GOT3 (cell line): ENCODE data around the gene B3GNT3.

ENCODE experiments used
- DNase-seq: peaks from one replicate; lab custom pipeline; 2025; ENCODE audit warnings: mixed read lengths; lab: John Stamatoyannopoulos, UW

B3GNT3 gene, protein sequence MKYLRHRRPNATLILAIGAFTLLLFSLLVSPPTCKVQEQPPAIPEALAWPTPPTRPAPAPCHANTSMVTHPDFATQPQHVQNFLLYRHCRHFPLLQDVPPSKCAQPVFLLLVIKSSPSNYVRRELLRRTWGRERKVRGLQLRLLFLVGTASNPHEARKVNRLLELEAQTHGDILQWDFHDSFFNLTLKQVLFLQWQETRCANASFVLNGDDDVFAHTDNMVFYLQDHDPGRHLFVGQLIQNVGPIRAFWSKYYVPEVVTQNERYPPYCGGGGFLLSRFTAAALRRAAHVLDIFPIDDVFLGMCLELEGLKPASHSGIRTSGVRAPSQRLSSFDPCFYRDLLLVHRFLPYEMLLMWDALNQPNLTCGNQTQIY

DNA sequence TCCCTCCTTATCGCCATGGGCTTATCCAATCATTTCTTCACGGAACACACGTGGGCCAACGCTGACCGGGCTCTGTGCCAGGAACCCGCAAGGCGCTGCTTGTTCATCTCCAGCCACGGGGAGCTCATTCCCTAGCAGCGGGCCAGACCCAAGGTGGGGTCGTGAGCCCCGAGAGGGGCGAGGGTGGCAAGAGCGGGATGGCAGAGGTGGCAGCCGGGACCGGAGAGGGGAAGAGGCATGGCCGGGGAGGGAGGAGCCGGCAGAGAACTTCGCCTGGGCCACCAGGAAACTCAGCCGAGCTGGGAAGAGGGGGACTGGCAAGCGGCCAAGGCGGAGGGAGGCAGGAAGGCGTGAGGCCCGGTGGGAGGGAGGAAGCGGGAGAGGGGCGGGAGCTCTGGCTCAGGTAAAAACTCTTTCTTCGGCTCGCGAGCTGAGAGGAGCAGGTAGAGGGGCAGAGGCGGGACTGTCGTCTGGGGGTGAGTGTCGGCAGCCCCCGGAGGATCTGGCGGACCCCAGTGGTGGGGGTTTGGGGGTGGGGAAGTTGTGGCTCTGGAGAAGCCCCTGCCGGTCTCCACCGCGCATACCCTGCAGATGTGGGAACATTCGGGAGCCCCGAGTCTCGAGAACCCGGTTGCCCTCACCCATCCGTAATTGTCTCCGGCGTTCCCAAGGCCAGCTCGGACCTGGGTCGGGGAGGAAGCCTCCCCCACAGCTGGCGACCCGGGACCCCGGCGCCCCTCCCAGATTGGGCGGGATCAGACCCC is at the start of gene B3GNT3:
Gene B3GNT3 (plus strand): TSS at position 408 of the 764 bp plus-strand sequence. CDS start 12,670 bp downstream, outside the sequence.
- no peak for DNase-seq

DNA sequence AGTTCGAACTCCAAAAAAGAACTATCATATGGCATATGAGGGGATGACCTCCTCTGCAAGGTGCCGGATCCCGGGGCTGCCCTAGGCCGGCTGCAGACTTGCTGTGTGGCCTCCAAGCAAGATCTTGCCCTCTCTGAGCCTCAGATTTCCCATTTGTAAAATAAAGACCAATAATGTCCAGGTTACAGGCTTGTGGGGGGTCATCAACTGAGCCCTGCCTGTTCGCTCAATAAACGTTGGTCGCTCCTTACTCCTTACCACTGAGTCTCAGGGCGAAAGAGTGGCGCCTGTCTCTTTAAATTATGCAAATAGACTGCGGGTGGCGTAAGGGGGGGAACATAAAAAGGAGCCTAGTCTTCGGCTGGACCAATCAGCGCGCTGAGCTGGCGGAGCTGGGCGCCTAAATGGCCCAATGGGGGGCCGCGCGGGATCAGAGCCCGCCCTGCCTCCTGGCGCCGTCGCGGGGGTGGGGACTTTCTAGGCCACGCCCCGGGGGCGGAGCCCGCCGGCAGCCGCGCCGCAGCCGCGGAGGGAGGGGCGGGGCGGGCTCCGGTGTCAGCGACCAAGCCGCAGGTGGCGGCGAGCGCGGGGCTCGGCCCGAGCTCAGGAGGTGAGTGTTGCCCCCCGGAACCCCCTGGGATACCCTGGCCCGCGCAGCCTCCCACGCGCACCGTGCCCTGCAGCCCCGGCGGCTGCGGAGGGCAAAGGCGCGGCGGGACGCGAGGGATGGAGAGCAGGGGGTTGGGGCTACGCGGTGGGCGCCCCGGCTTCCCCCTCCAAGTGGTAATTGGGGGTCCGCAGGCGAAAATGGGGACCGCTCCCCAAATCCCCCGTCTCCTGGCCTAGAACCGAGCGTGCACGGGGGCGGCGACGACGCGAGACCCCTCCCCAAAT is 47.5 kb upstream of the B3GNT3 start:
- DNase-seq = peak; percentile 80

DNA sequence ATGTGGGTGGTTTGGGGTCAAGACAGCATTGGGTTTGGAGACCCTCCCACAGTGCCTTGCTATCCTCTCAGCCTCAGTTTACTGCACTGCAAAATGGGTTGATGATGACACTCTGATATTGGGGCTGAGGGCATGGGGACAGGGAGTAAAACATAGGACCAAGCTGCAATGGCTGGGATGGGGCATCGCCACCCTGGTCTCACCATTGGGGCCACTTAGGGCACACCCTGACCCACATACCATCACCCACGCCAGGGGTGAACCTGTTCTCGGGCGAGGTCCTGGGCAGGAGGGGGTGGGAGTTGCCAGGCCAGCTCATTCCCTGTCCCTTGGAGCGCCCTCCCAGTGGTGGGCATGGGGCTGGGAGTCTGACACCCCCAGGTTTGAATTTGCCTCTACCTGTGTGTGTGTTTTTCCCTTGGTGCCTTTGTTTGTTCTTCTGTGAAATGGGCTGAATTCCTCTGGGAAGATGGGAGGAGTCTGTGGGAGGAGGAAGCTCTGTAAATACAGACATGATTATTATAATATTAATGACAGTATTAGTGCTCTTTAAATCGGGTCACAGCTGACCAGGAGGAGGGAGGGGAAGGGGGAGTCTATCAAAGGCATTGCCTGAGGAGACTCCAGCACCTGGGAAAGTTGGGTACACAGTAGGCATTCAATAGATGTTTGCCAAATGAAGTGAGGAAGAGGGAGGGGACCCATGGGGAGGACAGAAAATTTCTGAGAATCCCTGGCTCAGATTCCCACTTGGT is 45.9 kb upstream of the B3GNT3 start:
- DNase-seq = no peak

DNA sequence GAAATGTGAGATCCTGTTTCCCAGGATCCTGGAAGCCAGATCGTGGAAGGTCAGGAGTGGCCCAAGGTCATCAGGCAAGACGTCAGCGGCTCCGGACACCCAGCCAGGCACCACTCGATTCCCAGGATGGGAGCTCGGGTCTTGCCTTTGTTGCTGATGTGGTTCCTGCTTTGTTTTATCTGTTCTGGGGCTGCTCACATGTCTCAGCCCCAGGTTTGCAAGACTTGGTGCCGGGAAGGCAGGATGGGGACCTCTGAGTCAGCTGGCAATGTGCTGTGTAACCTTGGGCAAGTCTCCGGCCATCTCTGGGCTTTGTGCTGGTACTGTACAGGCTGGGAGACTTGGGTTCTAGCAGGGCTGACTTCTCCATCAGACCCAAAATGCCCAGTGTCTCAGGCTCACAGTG is 45.0 kb upstream of the B3GNT3 start:
- DNase-seq = no peak

DNA sequence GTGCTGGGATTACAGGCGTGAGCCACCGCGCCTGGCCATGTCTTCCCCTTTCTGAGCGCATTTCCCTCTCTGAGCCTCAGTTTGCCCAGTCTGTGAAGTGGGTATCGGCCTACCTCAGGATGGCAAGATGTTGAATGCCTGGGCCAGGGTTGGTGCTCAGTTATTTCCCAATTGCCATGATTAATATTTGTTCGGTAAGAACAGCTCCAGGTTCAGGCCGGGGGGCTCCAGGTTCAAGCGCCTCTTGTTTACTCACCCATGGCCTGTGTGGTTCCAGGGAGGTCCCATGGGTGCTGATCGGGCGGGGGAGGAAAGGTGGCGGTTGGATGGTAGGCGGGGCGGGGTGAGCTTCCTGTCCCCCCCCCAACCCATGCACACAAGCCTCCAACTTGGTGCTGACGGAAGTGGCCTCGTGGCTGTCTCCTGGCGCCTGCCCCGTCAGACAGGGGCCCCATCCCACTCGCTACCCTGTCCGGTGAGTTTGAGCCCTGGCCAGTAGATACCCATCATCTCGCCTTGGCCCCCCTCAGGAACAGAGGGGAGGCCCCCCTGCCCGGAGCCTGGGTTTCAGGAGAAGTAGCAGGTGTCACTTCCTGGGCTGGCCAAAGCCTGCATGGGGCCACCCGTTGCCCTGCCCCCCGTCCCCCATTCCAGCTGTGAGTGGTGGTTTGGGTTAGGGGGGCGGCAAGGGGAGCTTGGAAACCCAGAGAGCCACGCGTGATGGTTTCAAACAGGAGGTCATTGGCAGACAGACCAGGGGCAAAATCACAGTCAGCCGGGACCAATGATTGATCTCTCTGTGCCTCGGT is 43.6 kb upstream of the B3GNT3 start, which contains the start of gene FCHO1:
Gene FCHO1 (plus strand): TSS at position 375 of the 809 bp plus-strand sequence. CDS start 3,688 bp downstream, outside the sequence.
- DNase-seq = no peak

DNA sequence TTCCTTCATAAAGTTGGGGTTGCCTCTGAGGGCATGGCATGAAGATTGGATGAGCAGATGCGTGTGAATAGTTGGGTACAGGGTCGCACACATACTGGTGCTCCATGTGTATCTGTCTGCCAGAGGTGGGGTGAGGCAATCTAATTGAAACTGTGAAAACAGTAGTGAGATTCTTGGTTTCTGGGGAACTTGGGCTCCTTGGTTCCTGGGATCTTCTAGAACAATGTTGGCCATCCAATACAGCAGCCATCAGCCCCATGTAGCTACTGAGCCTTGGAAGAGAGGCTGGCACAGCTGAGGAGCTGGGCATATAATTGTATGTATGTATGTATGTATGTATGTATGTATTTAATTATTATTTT is 43.0 kb upstream of the B3GNT3 start:
- no peak for DNase-seq

DNA sequence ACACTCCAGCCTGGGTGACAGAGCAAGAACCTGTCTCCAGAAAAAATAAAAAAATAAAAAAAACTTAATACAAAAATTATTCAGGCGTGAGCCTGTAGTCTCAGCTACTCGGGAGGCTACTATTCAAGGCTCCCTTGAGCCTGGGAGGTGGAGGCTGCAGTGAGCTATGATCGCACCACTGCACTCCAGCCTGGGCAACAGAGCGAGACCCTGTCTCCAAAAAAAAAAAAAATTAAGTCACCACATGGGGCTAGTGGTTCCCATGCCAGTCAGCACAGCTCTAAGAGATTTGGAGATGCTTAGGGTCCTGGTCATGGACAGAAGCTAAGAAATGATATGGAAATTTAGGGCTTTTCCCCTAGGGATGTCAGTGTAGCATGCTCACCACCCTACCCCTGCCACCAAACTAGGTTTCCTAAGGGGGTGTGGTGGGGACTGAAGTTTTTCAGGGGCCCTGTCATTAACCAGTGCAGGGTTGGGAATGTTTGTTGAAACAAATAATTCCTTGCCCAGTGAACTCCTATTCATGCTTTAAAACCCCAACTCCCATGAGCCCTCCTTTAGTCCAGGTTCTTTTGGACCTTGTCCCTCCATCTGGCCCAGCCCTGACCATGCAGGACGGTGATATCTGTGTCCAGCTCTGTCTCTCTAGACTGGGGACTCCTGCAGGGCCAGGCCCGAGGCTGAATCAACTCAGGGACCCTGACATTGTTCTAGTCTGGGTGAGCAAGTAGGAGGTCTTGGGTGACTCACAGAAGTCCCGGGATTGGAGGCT is 41.9 kb upstream of the B3GNT3 start:
- no peak for DNase-seq

DNA sequence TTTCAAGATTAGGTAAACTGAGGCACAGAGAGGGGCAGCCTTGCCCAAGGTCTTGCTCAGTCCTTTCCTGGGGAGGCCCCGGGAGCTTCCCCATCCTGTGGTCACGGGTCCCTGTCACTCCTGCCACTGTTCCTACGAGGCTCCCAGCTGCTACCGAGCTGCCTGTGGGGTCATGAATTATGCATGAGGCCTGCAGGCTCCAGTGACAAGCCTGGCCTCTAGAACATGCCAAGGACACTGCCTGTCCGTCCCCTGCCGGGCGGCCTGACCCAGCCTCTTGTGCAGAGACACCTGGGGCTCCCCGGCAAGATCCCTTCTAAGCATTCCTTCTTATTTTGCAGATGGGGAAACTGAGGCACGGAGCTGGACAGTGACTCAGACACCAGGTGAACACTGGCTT is 41.0 kb upstream of the B3GNT3 start:
- no peak for DNase-seq

DNA sequence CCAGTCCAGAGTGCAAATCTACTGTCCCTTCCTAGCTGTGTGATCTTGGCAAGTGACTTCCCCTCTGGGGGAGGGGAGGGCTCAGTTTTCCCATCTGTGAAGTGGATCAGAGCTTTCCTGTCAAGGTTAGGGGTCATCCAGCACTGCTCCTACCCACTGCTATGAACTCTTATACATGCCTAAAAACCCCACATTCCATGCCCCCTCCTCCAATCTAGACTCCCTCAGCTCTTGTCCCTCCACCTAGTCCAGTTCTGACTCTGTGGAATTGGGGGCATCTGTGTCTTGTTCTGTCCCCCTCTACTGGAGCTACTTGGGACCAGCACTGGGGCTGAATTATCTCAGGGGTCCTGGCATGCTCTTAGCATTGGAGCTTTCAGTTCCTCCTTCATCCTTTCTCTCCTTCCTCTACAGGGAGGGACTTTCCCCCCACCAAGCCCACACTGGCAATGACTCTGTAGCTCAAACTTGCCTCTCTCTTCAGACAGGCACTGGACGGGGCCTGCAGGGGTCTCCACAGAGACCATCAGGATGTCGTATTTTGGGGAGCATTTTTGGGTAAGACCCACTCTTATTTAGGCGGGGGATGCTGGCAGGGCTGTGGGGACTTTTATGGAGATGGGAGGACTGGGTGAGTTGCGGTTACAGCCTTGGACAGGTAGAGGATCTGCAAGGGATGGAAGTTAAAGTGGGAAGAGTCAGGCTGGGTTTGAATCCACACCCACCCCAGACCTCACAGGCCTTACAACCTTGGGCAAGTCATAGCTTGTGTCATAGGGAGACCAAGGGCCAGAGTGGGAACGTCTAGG is 40.1 kb upstream of the B3GNT3 start:
- DNase-seq = no peak

DNA sequence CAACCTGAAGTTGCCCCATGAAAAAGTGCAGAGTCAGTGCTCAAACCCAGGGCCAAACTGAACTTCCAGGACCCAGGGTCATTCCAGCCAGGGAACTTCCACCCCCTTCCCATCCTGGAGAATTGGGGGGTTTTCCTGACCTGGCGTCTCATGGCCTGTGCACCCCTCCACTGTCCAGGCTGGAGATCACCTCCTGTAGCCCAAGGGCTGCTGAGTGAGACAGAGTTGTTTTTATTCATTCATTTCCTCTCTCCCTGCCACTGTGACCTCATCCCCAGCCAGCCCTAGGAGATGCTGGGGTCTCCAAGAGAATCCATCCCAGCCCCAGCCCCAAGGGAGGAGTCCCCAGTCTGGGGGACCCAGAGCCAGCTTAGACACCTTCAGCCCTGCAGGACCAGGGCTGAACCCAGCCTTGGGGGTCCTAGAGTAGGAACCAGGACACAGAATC is 39.5 kb upstream of the B3GNT3 start:
- DNase-seq = no peak

DNA sequence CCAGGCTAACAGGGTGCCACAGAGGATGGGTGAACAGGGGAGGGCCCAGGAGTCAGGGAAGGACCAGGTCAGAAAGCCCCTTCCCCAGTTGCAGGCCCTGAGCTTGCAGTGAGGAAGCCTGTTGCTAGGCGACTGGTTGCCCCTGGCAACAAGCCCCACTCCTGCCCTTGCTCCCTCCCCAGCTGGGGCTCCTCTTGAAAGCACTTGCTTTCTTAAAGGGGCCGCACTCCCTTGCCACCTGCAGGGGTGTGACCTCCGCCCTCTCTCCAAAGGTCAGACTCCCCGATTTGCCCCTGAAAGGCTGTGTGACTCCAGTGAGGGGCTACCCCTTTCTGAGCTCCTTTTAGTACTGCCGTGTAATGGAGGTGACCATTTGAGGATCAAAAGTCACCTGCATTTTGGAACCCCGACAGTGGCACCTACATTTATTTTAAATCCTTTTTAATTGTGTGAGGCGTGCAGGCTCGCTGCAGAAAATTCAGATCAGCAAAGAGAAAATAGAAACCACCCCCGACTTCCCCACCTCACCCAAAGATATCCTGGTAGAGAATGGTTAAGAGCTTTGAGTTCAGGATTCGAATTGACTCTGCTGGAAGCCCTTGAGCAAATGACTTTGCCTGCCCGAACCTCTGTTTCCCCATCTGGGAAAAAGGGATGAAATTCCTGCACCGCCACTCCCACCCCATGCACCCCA is 38.8 kb upstream of the B3GNT3 start:
- DNase-seq = no peak

DNA sequence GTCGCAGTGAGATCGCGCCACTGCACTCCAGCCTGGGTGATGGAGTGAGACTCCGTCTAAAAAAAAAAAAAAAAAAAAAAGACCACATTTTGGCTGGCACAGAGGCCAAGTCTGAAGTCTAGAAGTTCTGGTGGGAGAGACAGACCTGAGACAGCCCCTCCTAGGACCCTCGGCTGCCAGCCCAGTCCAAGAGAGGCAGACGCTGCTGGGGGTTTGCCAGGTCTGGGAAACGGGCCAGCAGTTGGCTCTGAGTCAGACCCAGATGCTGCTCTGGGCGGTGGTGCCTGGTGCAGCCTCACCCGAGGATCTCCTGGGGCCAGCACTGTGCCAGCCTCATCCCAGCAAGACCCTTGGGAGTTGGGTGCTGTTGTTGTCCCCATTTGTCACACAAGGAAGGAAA is 37.8 kb upstream of the B3GNT3 start:
- DNase-seq = no peak

DNA sequence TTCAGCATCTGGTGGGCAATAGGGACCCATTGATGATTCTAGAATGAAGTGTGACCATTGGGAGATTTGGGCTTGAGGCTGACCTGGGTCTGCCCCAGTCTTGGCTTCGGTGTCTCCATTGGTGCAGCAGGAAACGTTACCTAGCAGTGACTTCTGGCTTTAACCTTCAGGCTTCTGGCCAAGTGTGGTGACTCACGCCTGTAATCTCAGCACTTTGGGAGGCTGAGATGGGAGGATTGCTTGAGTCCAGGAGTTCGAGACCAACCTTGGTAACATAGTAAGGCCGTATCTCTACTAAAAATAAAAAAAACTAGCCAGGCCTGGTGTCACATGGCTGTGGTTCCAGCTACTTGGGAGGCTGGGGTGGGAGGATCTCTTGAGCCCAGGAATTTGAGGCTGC is 36.4 kb upstream of the B3GNT3 start:
- no peak for DNase-seq

DNA sequence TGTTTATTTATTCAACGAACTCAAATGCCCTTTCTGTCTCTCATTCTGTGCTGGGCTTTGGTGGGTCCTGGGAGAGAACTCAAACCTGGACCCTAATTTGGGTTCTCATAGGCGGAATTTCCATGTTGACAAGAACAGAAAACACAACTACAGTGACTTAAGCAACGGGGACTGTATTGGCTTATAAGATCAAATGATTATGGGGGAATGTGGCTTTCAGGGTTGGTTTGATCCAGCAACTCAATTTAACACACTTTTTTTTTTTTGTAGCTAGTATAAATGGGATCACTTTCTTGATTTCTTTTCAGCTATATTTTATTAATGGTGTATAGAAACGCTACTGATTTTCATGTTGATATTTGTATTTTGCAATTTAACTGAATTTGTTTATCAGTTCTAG is 33.8 kb upstream of the B3GNT3 start:
- no peak for DNase-seq

DNA sequence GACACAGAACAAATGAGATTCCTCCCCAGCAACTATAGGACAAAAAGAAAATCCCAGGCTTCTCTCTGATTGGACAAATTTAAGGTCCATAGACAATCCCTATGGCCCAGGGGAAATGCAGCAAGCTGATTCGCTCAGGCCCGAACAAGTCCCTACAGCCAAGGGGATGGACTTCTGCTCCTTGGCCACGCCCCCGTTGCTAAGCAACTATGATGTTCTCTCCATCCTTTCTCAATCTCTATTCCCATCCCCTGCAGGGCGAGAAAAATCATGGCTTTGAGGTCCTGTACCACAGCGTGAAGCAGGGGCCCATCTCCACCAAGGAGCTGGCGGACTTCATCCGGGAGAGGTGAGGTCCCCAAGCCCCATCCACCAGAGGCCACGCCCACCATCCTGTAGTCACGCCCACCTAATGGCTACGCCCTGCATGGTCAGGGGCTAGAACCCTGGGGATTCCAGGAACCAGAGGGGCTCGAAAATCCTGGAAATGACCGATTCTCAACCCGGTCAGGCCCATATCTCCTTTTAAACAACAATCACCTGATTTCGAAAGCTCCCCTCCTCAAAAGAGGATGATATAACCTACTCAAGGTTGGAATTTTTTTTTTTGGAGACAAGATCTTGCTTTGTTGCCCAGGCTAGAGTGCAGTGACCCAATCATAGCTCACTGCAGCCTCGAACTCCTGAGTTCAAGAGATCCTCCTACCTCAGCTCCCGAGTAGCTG is 32.3 kb upstream of the B3GNT3 start:
- peak; percentile 40 for DNase-seq

DNA sequence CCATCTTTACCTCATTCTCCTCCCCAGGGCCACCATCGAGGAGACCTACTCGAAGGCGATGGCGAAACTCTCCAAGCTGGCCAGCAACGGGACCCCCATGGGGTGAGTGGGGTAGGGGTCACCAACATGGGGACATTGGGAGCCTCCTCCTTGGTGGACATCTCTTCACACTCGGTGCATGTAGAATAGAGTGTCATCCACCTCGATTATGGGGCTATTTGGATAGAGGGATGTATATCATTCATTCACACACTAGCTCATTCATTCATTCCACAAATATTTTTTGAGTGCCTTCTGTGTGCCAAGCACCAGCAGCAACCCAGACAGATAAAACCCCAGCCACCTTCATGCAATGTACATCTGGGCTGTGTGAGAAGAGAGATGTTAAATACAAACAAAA is 30.6 kb upstream of the B3GNT3 start:
- DNase-seq = no peak

DNA sequence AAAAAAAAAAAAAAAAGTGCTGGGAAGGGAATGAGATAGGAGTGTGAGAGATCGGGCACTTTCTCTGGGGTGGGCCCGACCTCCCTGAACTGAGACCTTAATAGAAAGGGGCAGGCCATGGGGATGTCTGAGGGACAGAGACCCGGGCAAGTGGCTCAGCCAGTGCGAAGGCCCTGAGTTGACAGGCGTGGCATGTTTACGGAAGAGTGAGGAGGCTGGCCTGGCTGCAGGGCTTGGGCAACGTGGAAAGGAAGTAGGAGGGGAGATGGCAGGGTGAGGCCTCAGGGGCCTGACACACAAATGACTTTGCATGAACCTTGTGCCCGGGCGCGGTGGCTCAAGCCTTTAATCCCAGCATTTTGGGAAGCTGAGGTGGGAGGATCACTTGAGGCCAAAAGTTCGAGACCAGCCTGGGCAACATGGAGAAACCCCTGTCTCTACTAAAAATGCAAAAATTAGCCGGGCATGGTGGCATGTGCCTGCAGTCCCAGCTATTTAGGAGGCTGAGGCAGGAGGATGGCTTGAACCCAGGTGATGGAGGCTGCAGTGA is 29.8 kb upstream of the B3GNT3 start:
- no peak for DNase-seq
